ENCODE measurements around the gene MOV10L1. TPM values are rescaled to one million over a fixed set of nuclear protein-coding genes. Genes with fewer than 3 reads are reported as not detected.
"Not testable (repeated sequence)": the region's sequence is repeated elsewhere in the genome, so short reads cannot be mapped to it uniquely, and the experiment has no call there.

The MOV10L1 gene
- total RNA-seq, 4 donors from 2014 or later, result 0.13 to 1.7 (median 1.6) TPM; not detected in 1

DNA sequence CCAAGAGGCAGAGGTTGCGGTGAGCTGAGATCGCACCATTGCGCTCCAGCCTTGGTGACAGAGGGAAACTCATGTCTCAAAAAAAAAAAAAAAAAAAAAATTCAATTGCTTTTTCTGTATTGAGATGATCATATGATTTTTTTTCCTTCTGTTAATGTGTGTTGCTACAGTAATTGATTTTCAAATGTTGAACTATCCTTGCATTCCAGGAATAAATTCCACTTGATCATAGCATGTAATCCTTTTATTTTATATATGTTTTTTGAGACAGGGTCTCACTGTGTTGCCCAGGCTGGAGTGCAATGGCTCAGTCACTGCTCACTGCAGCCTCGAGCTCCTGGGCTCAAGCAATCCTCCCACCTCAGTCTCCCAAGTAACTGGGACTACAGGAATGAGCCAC, 33.3 kb downstream of the MOV10L1 start:
- no peak overlapping the region for H3K4me3 ChIP-seq (ENCODE audit: low read depth, poor library complexity, severe bottlenecking)
- intact Hi-C loops (cut with DNase I; ENCODE audit: low total_unique reads), result no loop called here
- no peak for TF ChIP-seq POLR2A (IDR thresholded peaks at IDR 0.05)
- TF ChIP-seq, protein P1, sequence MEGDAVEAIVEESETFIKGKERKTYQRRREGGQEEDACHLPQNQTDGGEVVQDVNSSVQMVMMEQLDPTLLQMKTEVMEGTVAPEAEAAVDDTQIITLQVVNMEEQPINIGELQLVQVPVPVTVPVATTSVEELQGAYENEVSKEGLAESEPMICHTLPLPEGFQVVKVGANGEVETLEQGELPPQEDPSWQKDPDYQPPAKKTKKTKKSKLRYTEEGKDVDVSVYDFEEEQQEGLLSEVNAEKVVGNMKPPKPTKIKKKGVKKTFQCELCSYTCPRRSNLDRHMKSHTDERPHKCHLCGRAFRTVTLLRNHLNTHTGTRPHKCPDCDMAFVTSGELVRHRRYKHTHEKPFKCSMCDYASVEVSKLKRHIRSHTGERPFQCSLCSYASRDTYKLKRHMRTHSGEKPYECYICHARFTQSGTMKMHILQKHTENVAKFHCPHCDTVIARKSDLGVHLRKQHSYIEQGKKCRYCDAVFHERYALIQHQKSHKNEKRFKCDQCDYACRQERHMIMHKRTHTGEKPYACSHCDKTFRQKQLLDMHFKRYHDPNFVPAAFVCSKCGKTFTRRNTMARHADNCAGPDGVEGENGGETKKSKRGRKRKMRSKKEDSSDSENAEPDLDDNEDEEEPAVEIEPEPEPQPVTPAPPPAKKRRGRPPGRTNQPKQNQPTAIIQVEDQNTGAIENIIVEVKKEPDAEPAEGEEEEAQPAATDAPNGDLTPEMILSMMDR (IDR thresholded peaks at IDR 0.05), result no peak
- 80 to 96% methylated on average over 4 of the region's 4 CpGs for WGBS, 2 donors
- DNase-seq (ENCODE audit: low spot score in 2 of 2), result no peak

DNA sequence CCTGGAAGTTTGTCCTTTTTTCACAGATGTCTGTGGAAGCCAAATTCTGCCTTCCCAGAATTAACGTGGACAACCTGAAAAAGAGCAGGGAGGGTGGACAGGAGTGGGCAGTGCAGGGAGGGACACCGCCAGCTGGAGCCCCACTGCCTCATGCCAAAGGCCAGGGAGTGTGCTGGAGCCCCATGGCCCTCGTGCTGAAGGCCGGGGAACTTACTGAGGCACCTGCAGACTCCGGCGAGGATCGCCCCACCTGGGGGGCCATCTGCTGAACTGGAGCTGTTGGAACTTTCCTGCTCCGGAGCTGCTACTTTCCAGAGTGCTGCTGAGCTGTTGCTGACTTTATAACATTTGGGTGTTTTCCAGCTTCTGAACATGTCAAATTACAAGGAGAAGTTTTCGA, 35.2 kb downstream of the MOV10L1 start:
- TF ChIP-seq POLR2A (IDR thresholded peaks at IDR 0.05), result no peak
- TF ChIP-seq, protein P1 (IDR thresholded peaks at IDR 0.05), result no peak
- intact Hi-C loops (cut with DNase I; ENCODE audit: low total_unique reads), result no loop called here
- 78 to 85% methylated on average over 9 of the region's 9 CpGs for WGBS, 2 donors
- no peak for DNase-seq (ENCODE audit: low spot score in 2 of 2)
- H3K4me3 ChIP-seq (ENCODE audit: low read depth, poor library complexity, severe bottlenecking), result no peak overlapping the region

DNA sequence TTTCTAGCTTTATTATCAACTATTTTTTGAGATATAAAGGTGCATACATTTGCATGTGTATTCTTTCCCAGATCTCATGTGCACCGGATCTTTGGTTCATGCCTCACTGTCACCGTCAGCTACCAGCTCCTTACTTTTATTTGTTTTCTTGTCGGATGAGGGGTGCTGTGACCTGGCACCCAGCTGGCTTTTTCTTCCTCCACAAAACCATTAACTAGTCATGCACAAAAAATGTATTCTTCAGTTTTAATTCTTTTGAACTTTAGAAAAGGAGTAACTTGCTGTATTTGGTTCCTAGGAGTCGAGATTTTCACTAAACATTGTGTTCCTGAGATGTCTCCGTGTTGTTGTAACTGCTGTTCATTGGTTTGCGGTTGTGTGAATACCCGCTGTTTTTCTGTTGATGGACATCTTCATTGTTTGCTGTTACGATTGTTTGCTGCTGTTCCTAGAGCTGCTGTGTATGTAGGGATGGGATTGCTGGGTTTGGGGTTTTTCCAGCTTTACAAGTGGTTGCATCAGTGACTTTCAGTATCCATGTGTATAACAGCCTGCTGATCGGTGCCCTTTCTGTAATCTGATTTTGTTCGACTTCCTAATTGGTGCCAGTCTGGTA, 39.4 kb downstream of the MOV10L1 start:
- intact Hi-C loops (cut with DNase I; ENCODE audit: low total_unique reads), result no loop called here
- no peak for DNase-seq (ENCODE audit: low spot score in 2 of 2)
- no peak for TF ChIP-seq POLR2A (IDR thresholded peaks at IDR 0.05)
- TF ChIP-seq, protein P1 (IDR thresholded peaks at IDR 0.05), result no peak
- 89 to 90% methylated on average over 10 of the region's 10 CpGs for WGBS, 2 donors
- H3K4me3 ChIP-seq (ENCODE audit: low read depth, poor library complexity, severe bottlenecking), result no peak overlapping the region

DNA sequence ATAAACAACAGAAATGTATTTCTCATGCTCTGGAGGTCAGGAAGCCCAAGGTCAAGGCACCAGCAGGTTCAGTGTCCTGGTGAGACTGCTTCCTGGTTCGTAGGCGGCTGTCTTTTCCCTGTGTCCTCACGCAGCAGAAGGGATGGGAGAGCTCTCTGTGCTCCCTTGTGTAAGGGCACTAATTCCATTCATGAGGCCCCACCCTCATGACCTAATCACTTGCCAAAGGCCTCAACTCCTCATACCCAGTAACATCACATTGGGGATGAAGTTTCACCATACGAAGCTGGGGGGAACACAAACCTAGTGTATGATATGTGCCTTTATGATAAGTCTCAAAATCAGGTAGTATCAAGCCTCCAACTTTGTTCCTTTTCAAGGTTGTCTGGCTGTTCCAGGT, 42.1 kb downstream of the MOV10L1 start:
- intact Hi-C loops (cut with DNase I; ENCODE audit: low total_unique reads), result no loop called here
- no peak for TF ChIP-seq POLR2A (IDR thresholded peaks at IDR 0.05)
- no peak for DNase-seq (ENCODE audit: low spot score in 2 of 2)
- 85 to 92% methylated on average over 4 of the region's 4 CpGs for WGBS, 2 donors
- H3K4me3 ChIP-seq (ENCODE audit: low read depth, poor library complexity, severe bottlenecking), result no peak overlapping the region

DNA sequence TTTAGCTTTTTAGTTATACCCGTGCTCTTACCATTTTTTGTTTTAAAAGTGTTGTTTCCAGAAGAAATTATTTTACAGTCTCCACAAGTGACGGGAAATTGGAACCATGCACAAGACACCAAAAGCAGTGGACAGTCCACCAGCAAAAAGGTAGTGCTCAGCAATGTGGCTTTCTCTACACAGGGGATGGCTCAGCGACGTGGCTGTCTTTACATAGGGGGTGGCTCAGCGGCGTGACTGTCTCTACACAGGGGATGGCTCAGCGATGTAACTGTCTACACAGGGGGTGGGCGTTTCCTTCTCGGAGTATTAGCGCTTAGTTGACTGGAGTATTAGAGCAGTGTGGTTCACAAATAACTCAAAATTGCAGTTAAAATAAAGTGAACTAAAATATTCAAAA, 44.7 kb downstream of the MOV10L1 start:
- TF ChIP-seq, protein P1 (IDR thresholded peaks at IDR 0.05), result no peak
- no peak for TF ChIP-seq POLR2A (IDR thresholded peaks at IDR 0.05)
- intact Hi-C loops (cut with DNase I; ENCODE audit: low total_unique reads), result no loop called here
- WGBS, 2 donors, result 82 to 89% methylated on average over 10 of the region's 10 CpGs
- DNase-seq (ENCODE audit: low spot score in 2 of 2), result no peak
- H3K4me3 ChIP-seq (ENCODE audit: low read depth, poor library complexity, severe bottlenecking), result no peak overlapping the region

DNA sequence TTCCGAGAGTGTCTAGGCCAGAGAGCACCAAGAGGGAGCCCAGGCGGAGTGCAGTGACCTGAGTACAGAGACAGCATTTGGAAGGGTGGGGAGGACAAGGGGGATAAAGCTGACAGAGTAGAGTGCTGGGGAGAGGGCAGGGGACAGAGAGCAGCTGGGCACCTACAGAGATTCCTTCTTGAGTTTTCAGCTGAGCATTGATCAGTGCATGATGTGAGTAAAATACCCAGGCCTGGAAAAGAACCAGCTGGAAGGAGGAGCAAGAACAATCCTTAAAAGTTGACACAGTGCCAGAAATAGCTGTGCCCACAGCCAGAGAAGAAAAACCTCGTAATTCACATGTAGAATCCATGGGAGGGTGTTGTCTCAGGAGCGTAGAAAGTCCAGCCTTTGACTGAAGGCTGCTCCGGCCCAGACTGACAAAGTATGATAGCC, 46.8 kb downstream of the MOV10L1 start:
- DNase-seq (ENCODE audit: low spot score in 2 of 2), result no peak
- TF ChIP-seq, protein P1 (IDR thresholded peaks at IDR 0.05), result no peak
- no peak for TF ChIP-seq POLR2A (IDR thresholded peaks at IDR 0.05)
- WGBS, 2 donors, result 59 to 80% methylated on average over 5 of the region's 5 CpGs
- H3K4me3 ChIP-seq (ENCODE audit: low read depth, poor library complexity, severe bottlenecking), result no peak overlapping the region
- intact Hi-C loops (cut with DNase I; ENCODE audit: low total_unique reads), result no loop called here

DNA sequence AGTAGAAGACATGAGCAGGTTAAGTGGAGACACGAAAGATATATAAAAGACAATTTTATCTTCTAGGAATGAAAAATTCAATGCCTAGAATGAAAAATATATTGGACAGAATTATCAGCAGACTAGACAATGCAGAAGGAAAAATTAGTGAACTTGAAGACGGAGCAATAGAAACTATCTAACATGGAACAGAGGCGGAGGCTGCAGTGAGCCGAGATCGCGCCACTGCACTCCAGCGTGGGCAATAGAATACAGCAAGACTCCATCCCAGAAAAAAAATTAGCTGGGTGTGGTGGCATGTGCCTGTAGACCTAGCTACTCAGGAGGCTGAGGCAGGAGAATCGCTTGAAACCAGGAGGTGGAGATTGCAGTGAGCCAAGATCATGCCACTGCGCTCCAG, 47.5 kb downstream of the MOV10L1 start:
- 94 to 95% methylated on average over 9 of the region's 9 CpGs for WGBS, 2 donors
- DNase-seq (ENCODE audit: low spot score in 2 of 2); intact Hi-C loops (cut with DNase I; ENCODE audit: low total_unique reads); H3K4me3 ChIP-seq (ENCODE audit: low read depth, poor library complexity, severe bottlenecking): not testable (repeated sequence)

Data from lower leg skin (tissue), 4 donors.